H9 (cell line): ENCODE results near the gene TMPRSS6. TPM values are rescaled to one million over a fixed set of nuclear protein-coding genes. Genes with fewer than 3 reads are reported as not detected.

Experiments
- DNase-seq: peaks from one replicate; pipeline ENCODE4 v3.0.0-alpha.2; 2017
- H2AFZ ChIP-seq: one replicate; pipeline ENCODE4 v1.6.1; 2013; ENCODE audit warnings: mild to moderate bottlenecking, low read length, control low read depth, moderate library complexity
- H2AK5ac ChIP-seq: 2 replicates; pipeline ENCODE4 v1.6.1; 2013; ENCODE audit warnings: low read length, control low read depth, mixed read lengths; ENCODE audit not compliant: insufficient read length
- H2BK120ac ChIP-seq: one replicate; pipeline ENCODE4 v1.6.1; 2013; ENCODE audit warnings: low read depth, mild to moderate bottlenecking, low read length, control low read depth, inconsistent platforms; ENCODE audit not compliant: poor library complexity, severe bottlenecking
- H2BK12ac ChIP-seq: 2 replicates; pipeline ENCODE4 v1.6.1; 2013; ENCODE audit warnings: low read length, control low read depth, mixed read lengths, low read depth; ENCODE audit not compliant: insufficient read length
- H2BK15ac ChIP-seq: 2 replicates; pipeline ENCODE4 v1.6.1; 2013; ENCODE audit warnings: low read depth, low read length, control low read depth
- H2BK20ac ChIP-seq: one replicate; pipeline ENCODE4 v1.6.1; 2013; ENCODE audit warnings: low read depth, mild to moderate bottlenecking, low read length, control low read depth, inconsistent platforms; ENCODE audit not compliant: poor library complexity, severe bottlenecking
- H2BK5ac ChIP-seq: 2 replicates; pipeline ENCODE4 v1.6.1; 2013; ENCODE audit warnings: low read length, control low read depth, mixed read lengths; ENCODE audit not compliant: insufficient read length
- H3K14ac ChIP-seq: 2 replicates; pipeline ENCODE4 v1.6.1; 2013; ENCODE audit warnings: low read length, control low read depth; ENCODE audit not compliant: insufficient read depth
- H3K18ac ChIP-seq: 2 replicates; pipeline ENCODE4 v1.6.1; 2013; ENCODE audit warnings: low read depth, mild to moderate bottlenecking, mixed read lengths, low read length, control low read depth; ENCODE audit not compliant: insufficient read length
- H3K23ac ChIP-seq: 2 replicates; pipeline ENCODE4 v1.6.1; 2013; ENCODE audit warnings: low read length, control low read depth, mixed read lengths, low read depth; ENCODE audit not compliant: insufficient read length
- H3K23me2 ChIP-seq: 2 replicates; pipeline ENCODE4 v1.6.1; 2013; ENCODE audit warnings: low read depth, mild to moderate bottlenecking, mixed read lengths, low read length, control low read depth; ENCODE audit not compliant: insufficient read length, poor library complexity, severe bottlenecking
- H3K27ac ChIP-seq: 2 replicates; pipeline ENCODE4 v1.5.1; 2013; ENCODE audit warnings: low read length, control low read depth, mixed read lengths, low read depth; ENCODE audit not compliant: insufficient read length
- H3K27me3 ChIP-seq: 2 replicates; pipeline ENCODE4 v1.6.1; 2013; ENCODE audit warnings: low read length, control low read depth, inconsistent platforms; ENCODE audit not compliant: insufficient read depth
- H3K4ac ChIP-seq: 2 replicates; pipeline ENCODE4 v1.6.1; 2013; ENCODE audit warnings: low read depth, mild to moderate bottlenecking, control low read depth, inconsistent platforms, low read length, moderate library complexity
- H3K4me1 ChIP-seq: 2 replicates; pipeline ENCODE4 v1.6.1; 2013; ENCODE audit warnings: low read length, control low read depth, inconsistent platforms; ENCODE audit not compliant: insufficient read depth
- H3K4me2 ChIP-seq: 2 replicates; pipeline ENCODE4 v1.6.1; 2013; ENCODE audit warnings: low read length, control low read depth, mixed read lengths; ENCODE audit not compliant: insufficient read length, insufficient read depth
- H3K56ac ChIP-seq: 2 replicates; pipeline ENCODE4 v1.6.1; 2013; ENCODE audit warnings: low read depth, mild to moderate bottlenecking, mixed read lengths, low read length, control low read depth; ENCODE audit not compliant: insufficient read length
- H3K79me1 ChIP-seq: 2 replicates; pipeline ENCODE4 v1.6.1; 2013; ENCODE audit warnings: low read depth, mild to moderate bottlenecking, moderate library complexity, low read length, control low read depth, inconsistent platforms; ENCODE audit not compliant: insufficient read depth, poor library complexity, severe bottlenecking
- H3K79me2 ChIP-seq: 2 replicates; pipeline ENCODE4 v1.6.1; 2013; ENCODE audit warnings: low read length, control low read depth, inconsistent platforms; ENCODE audit not compliant: insufficient read depth
- H3K9ac ChIP-seq: 2 replicates; pipeline ENCODE4 v1.6.1; 2013; ENCODE audit warnings: low read length, control low read depth, mixed read lengths; ENCODE audit not compliant: insufficient read length; ENCODE audit errors: extremely low read depth
- H3K9me3 ChIP-seq: one replicate; pipeline ENCODE4 v1.6.1; 2013; ENCODE audit warnings: low read depth, low read length, inconsistent platforms; ENCODE audit not compliant: control insufficient read depth
- H3T11ph ChIP-seq: one replicate; pipeline ENCODE4 v1.6.1; 2013; ENCODE audit warnings: mild to moderate bottlenecking, low read length, control low read depth, inconsistent platforms
- H4K20me1 ChIP-seq: one replicate; pipeline ENCODE4 v1.6.1; 2013; ENCODE audit not compliant: control insufficient read depth, insufficient read length, insufficient read depth
- H4K5ac ChIP-seq: 2 replicates; pipeline ENCODE4 v1.6.1; 2013; ENCODE audit warnings: low read depth, mild to moderate bottlenecking, mixed read lengths, low read length, control low read depth; ENCODE audit not compliant: insufficient read length
- H4K8ac ChIP-seq: replicated peaks from 2 replicates; pipeline ENCODE4 v1.6.1; 2013; ENCODE audit warnings: low read length, control low read depth, mixed read lengths, low read depth; ENCODE audit not compliant: insufficient read length
- H4K91ac ChIP-seq: 2 replicates; pipeline ENCODE4 v1.6.1; 2013; ENCODE audit warnings: low read depth, mild to moderate bottlenecking, moderate library complexity, mixed read lengths, low read length, control low read depth; ENCODE audit not compliant: insufficient read length
- H3K27ac Mint-ChIP-seq, 3 experiments: 2 replicates in 2 of 3; 3 replicates in 1 of 3; pipeline ENCODE4 v1.8.0; 2020 to 2021; ENCODE audit warnings: mixed read lengths in 3 of 3, mild to moderate bottlenecking in 1 of 3, moderate library complexity in 1 of 3
- H3K27me3 Mint-ChIP-seq: 2 replicates; pipeline ENCODE4 v1.8.0; 2021; ENCODE audit warnings: low read depth, mild to moderate bottlenecking, moderate library complexity, mixed read lengths
- H3K36me3 Mint-ChIP-seq, 3 experiments: 2 replicates in 2 of 3; 3 replicates in 1 of 3; pipeline ENCODE4 v1.8.0; 2020 to 2021; ENCODE audit warnings: low read depth in 3 of 3, mixed read lengths in 3 of 3; ENCODE audit not compliant: insufficient read depth in 1 of 3
- H3K4me1 Mint-ChIP-seq, 2 experiments: 2 replicates each; pipeline ENCODE4 v1.8.0; 2020; ENCODE audit warnings: mixed read lengths in 2 of 2
- H3K4me3 Mint-ChIP-seq, 2 experiments: 2 replicates in 1 of 2; 3 replicates in 1 of 2; pipeline ENCODE4 v1.8.0; 2020 to 2021; ENCODE audit warnings: mild to moderate bottlenecking in 2 of 2, mixed read lengths in 2 of 2, moderate library complexity in 1 of 2
- H3K9me3 Mint-ChIP-seq, 2 experiments: 2 replicates in 1 of 2; 3 replicates in 1 of 2; pipeline ENCODE4 v1.8.0; 2020; ENCODE audit warnings: mild to moderate bottlenecking in 2 of 2, mixed read lengths in 2 of 2, moderate library complexity in 1 of 2
- WGBS: extraction: QIAGEN DNeasy Blood & Tissue Kit; methylation state at CpG from one replicate; pipeline ENCODE4 v1.1.7; 2013; ENCODE audit warnings: missing lambda C conversion rate, low lambda C conversion rate, mixed read lengths; ENCODE audit not compliant: insufficient read length; ENCODE audit errors: extremely low coverage; 5-methylcytosine and 5-hydroxymethylcytosine counted together
- total RNA-seq: library from RNA; stranded (reverse); gene quantifications from 2 replicates; pipeline ENCODE4 v1.2.1, GENCODE V29; 2021
- TF ChIP-seq, protein P1 (sequence below): fragments of 200-600 bp; sonication (generic); conservative IDR thresholded peaks from 3 replicates; pipeline ENCODE4 v1.8.0; 2021; ENCODE audit warnings: antibody characterized with exemption, mild to moderate bottlenecking

TMPRSS6 gene
- total RNA-seq, 1 experiment from 2014 or later, result not detected

DNA sequence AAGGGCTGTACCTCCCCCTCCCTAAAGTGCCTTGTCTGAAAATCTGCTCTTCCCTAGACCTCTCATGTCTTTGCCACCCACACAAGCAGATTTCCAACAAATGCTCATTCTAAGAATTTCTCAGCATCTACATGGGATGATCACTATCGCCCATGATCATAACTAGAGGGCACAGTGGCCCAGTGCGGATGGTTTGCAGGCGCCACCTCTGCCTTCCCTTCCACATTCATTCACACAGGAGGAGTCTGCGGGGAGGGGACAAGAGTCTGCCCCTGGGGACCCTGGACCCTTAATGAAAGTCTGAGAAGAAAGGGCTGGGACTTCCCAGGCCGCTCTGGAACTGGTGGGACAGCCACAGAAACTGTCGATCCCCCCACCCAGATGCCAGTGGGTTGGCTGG, 29.1 kb downstream of the TMPRSS6 start:
- Histone ChIP-seq H3K27ac (no peak overlapping the region), H4K5ac (no peak overlapping the region), H2AK5ac (no peak overlapping the region), H2BK12ac (no peak overlapping the region), H3K4me1 (no peaks in the 10 kb centered on the region; the same call in 1 of the 2 replicates), H3K27me3 (no peaks in the 10 kb centered on the region; the same call in 1 of the 2 replicates), H3K79me1 (no peaks in the 10 kb centered on the region), H2BK5ac (no peak overlapping the region), H4K8ac (no peak overlapping the region), H3K4ac (no peak overlapping the region), H2BK120ac (no peak overlapping the region), H3K23ac (no peak overlapping the region), H3T11ph (no peak overlapping the region), H4K20me1 (no peaks in the 10 kb centered on the region), H3K18ac (no peak overlapping the region), H3K56ac (no peak overlapping the region), H3K9ac (no peak overlapping the region), H3K4me2 (no peak overlapping the region), H3K23me2 (no peaks in the 10 kb centered on the region), H3K14ac (no peak overlapping the region), H2BK15ac (no peak overlapping the region), H3K9me3 (no peaks in the 10 kb centered on the region), H2BK20ac (no peak overlapping the region), H2AFZ (no peak overlapping the region), H4K91ac (no peak overlapping the region), H3K79me2 (no peaks in the 10 kb centered on the region)
- no CpG with 5 or more reads among the region's 6 CpGs for WGBS
- Mint-ChIP-seq H3K4me3 (no peak overlapping the region), H3K4me1 (peaks cover 10% of the 10 kb centered on the region in 2 experiments; a peak in 3 of 4 replicates), H3K27me3 (peaks cover 65% of the 10 kb centered on the region), H3K9me3 (no peaks in the 10 kb centered on the region), H3K27ac (no peak overlapping the region), H3K36me3 (no peaks in the 10 kb centered on the region)
- DNase-seq, result no peak
- TF ChIP-seq, protein P1, sequence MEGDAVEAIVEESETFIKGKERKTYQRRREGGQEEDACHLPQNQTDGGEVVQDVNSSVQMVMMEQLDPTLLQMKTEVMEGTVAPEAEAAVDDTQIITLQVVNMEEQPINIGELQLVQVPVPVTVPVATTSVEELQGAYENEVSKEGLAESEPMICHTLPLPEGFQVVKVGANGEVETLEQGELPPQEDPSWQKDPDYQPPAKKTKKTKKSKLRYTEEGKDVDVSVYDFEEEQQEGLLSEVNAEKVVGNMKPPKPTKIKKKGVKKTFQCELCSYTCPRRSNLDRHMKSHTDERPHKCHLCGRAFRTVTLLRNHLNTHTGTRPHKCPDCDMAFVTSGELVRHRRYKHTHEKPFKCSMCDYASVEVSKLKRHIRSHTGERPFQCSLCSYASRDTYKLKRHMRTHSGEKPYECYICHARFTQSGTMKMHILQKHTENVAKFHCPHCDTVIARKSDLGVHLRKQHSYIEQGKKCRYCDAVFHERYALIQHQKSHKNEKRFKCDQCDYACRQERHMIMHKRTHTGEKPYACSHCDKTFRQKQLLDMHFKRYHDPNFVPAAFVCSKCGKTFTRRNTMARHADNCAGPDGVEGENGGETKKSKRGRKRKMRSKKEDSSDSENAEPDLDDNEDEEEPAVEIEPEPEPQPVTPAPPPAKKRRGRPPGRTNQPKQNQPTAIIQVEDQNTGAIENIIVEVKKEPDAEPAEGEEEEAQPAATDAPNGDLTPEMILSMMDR, result no peak
